ENCODE results near the gene FUOM. TPM values are rescaled to one million over a fixed set of nuclear protein-coding genes. Genes with fewer than 3 reads are reported as not detected.

The FUOM gene
- total RNA-seq, 1 experiment from 2014 or later, result 41.8 TPM

GRCh38 chr10:133375357-133376115, 17.7 kb upstream of the FUOM start:
- Histone ChIP-seq H3K18ac (ENCODE audit: insufficient read length, low read depth, low read length) (no peak overlapping the region), H4K20me1 (ENCODE audit: control insufficient read depth, insufficient read depth, insufficient read length) (no peaks in the 10 kb centered on the region), H2BK120ac (ENCODE audit: low read depth, low read length, poor library complexity, severe bottlenecking) (no peak overlapping the region), H2AK5ac (ENCODE audit: insufficient read length, low read length) (no peak overlapping the region), H3K4me1 (ENCODE audit: insufficient read depth, low read length) (no peaks in the 10 kb centered on the region), H3K9ac (ENCODE audit: extremely low read depth, insufficient read length, low read length) (no peak overlapping the region), H2BK12ac (ENCODE audit: insufficient read length, low read depth, low read length) (no peak overlapping the region), H3K23ac (ENCODE audit: insufficient read length, low read depth, low read length) (no peak overlapping the region), H3K14ac (ENCODE audit: insufficient read depth, low read length) (no peak overlapping the region), H2BK5ac (ENCODE audit: insufficient read length, low read length) (no peak overlapping the region), H3K4me2 (ENCODE audit: insufficient read depth, insufficient read length, low read length) (no peak overlapping the region), H2BK20ac (ENCODE audit: low read depth, low read length, poor library complexity, severe bottlenecking) (no peak overlapping the region), H3K23me2 (ENCODE audit: insufficient read length, low read depth, low read length, poor library complexity, severe bottlenecking) (peaks cover 8% of the 10 kb centered on the region), H2AFZ (ENCODE audit: low read length) (no peak overlapping the region), H3K9me3 (ENCODE audit: control insufficient read depth, low read depth, low read length) (no peaks in the 10 kb centered on the region), H3T11ph (ENCODE audit: low read length) (no peak overlapping the region), H4K5ac (ENCODE audit: insufficient read length, low read depth, low read length) (no peak overlapping the region), H4K91ac (ENCODE audit: insufficient read length, low read depth, low read length) (no peak overlapping the region), H2BK15ac (ENCODE audit: low read depth, low read length) (no peak overlapping the region), H3K56ac (ENCODE audit: insufficient read length, low read depth, low read length) (no peak overlapping the region), H3K79me1 (ENCODE audit: insufficient read depth, low read depth, low read length, poor library complexity, severe bottlenecking) (no peaks in the 10 kb centered on the region), H3K27ac (ENCODE audit: insufficient read length, low read depth, low read length) (no peak overlapping the region), H3K79me2 (ENCODE audit: insufficient read depth, low read length) (no peaks in the 10 kb centered on the region), H4K8ac (replicated peaks; ENCODE audit: insufficient read length, low read depth, low read length) (no peak overlapping the region), H3K4ac (ENCODE audit: low read depth, low read length) (no peak overlapping the region), H3K27me3 (ENCODE audit: insufficient read depth, low read length) (peaks cover 18% of the 10 kb centered on the region)
- peaks cover 2 to 7% of the 10 kb centered on the region in 2 experiments; a peak in 3 of 4 replicates for H3K4me1 Mint-ChIP-seq
- peaks cover 54% of the 10 kb centered on the region for H3K27me3 Mint-ChIP-seq (ENCODE audit: low read depth)
- DNase-seq, result no peak
- no CpG with 5 or more reads among the region's 12 CpGs for WGBS (ENCODE audit: extremely low coverage, insufficient read length, low lambda C conversion rate)
- H3K4me3 Mint-ChIP-seq, result no peak overlapping the region; a peak in 1 of 5 replicates
- H3K9me3 Mint-ChIP-seq, result peaks cover 0 to 3% of the 10 kb centered on the region in 2 experiments; a peak in 2 of 5 replicates
- TF ChIP-seq CTCF (conservative IDR thresholded peaks at IDR 0.05), result no peak
- peaks cover 2 to 9% (median 9%) of the 10 kb centered on the region in 3 experiments; a peak in 5 of 7 replicates for H3K36me3 Mint-ChIP-seq (ENCODE audit: insufficient read depth in 1 of 3, low read depth in 3 of 3)
- no peak overlapping the region for H3K27ac Mint-ChIP-seq
